Measurements from ENCODE around the gene JHY.
"Not testable (repeated sequence)": the region's sequence is repeated elsewhere in the genome, so short reads cannot be mapped to it uniquely, and the experiment has no call there.

Gene JHY

GRCh38 chr11:122882189-122882856, at the start of gene JHY:
Gene JHY (plus strand): TSS chr11:122882759. CDS start chr11:122885850, 3,091 bp downstream.
- DNase-seq: peak in 1 of 14 donors; percentile 21

GRCh38 chr11:122833846-122834464, 48.6 kb upstream of the JHY start:
- no peak for DNase-seq

GRCh38 chr11:122836916-122837315, 45.6 kb upstream of the JHY start:
- no peak for DNase-seq

DNA sequence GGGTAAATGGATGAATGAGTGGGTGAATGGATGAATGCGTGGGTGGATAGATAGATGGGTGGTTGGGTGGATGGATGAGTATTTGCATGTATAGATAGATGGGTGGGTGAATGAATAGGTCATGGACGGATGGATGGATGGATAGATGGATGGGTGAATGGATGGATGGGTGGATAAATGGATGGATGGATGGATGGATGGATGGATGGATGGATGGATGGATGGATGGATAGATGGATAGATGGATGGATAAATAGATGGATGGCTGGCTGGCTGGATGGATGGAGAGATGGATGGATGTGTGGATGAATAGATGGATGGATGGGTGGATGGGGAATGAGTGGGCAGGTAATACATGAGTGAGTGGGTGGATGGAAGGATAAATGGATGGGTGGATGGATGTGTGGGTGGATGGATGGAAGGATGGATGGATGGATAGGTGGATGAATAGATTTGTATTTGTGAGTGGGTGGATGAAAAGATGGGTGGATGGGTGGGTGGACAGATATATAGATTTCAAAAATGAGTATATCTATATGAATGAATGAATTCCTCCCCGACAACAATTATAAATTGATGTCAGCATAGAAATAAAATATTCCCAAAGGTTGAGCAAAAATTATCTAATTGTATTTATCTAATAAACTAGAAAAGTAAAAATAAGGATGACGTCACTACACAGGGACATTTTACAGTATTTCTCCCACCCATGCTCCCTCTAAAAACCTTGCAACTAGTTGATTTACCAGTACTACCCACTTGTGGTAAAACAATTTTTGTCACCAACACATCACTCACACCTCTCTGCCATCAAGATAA, 44.8 kb upstream of the JHY start:
- no peak for DNase-seq

DNA sequence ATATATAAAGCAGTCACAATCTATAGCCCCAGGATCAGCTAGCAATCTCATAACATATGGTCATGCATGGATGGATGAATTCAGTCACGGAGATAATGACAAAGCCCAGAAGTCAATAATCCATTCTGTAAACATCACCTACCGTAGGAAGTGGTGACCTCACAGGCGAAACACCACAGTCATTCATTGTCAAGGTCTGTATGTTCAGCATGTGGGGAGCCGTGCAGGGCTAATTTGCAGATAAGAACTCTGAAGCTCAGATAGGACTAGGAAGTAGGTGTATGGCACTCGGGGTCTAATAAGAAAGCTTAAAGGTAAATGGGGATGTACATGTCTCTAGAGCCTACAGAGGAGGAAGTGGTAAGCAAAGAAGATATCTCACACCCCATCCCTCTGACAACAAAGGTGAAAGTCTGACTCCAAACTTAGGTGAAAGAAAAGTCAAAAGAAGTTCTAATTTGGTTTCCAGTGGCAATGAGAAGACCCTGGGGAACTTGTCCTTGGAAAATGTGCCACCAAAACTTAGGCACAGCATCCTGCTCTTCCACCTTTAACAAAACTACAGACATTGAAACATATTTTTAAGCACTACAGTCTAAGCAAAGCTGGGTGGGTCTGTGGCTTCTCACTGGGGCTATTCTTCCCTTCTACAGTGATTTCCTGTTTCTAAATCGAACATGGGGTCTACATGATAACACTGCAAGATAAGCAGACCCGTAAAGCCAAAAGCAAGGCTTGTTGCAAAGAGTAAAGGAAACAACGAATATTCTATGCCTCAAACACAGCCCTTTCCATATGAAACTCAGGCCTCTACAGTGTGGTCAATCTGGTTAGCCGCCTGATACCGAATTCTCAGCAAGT, 39.0 kb upstream of the JHY start:
- DNase-seq: no peak

DNA sequence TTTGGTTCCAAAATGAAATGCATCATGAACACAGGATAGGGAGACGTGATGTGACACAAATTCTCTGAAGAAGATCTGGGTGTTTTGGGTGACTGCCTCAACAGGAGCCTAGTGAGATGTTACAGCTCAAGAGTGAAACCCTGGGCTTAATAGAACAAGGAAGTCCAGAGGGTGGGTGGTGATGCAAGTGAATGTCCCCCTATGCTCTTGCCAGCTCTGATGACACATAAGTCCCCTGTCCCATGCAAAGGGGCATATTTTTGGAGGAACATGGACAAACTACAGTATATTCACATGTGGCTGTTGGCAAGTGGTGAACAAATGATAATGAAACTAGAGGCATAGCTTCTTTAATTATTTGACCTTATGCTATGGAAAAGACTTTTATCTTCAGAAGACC, 35.1 kb upstream of the JHY start:
- DNase-seq: no peak

GRCh38 chr11:122848186-122848585, 34.4 kb upstream of the JHY start:
- DNase-seq: peak in 1 of 14 donors; percentile 21

DNA sequence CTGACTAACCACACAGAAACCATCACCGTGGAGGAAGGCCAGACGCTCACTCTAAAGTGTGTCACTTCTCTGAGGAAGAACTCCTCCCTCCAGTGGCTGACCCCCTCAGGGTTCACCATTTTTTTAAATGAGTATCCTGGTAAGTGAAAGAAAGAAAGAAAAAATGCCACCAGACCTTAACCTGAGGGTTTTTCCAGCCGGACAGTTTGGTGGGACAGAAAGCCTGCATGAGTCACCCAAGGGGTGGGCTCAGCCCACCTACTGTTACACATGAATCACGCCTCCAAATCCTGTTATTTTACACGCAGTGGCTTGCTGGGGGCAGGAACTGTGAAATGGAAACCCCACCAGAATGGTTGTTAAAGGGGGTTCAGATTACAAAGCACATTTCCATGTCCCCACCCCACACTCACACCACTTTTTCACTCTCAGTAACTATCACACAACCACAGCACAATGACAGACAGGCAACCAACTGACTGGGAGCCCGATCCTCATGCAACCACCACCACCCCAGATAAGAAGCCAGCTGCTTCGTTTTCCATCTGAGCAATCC, 32.4 kb upstream of the JHY start:
- DNase-seq: no peak

GRCh38 chr11:122851366-122851966, 31.1 kb upstream of the JHY start:
- DNase-seq: peak in 1 of 14 donors; percentile 74

- peak in 1 of 14 donors; percentile 91 for DNase-seq
These were observed 30.3 kb upstream of the JHY start for GRCh38 chr11:122852074-122852795.

DNA sequence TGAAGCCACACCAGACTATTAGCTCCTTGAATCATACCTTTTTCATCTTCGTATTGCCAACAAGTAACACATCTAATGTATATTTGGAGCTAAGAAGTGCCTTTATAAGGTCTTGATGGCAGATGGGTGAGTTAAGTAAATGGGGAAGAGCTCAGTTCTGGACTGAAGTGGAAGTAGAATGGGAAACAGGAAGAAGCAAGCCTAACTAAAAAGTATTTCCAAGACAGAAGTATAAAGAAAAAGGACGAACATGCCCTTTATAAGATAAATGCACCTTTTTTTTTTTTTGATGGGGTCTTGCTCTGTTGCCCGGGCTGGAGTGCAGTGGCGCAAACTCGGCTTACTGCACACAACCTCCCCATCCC, 29.8 kb upstream of the JHY start:
- no peak for DNase-seq

DNA sequence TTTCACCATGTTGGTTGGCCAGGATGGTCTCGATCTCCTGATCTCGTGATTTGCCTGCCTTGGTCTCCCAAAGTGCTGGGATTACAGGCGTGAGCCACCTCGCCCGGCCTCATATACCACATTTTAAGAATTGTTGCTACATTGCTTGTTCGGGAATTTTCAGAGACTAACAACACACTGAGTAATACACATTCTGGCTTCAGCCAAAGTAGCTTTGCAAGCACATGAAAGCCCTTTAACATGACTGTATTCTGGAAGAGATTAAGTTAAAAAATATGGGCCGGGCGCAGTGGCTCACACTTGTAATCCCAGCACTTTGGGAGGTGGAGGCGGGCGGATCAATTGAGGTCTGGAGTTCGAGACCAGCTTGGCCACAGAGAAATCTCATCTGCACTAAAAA, 29.3 kb upstream of the JHY start:
- no peak for DNase-seq

GRCh38 chr11:122853971-122854446, 28.6 kb upstream of the JHY start:
- DNase-seq: peak in 6 of 14 donors; percentile 1 to 88 (median 10)

DNA sequence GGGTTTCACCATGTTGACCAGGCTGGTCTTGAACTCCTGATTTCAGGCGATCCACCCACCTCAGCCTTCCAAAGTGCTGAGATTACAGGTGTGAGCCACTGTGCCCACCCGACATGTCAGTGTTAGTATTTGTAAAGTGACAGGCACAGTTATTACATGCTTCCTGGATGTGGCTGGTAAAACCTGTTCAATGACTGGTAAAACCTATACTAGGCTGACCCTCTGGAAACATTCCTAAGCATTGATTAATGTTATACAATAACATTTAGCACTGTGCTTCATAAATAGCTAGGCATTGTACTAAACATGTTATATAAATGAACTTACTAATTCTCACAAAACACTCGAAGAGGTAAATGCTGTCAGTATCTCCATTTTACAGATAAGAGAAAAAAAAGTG, 20.9 kb upstream of the JHY start:
- no peak for DNase-seq

GRCh38 chr11:122862091-122862490, 20.5 kb upstream of the JHY start:
- DNase-seq: peak in 2 of 14 donors; percentile 9 to 99

DNA sequence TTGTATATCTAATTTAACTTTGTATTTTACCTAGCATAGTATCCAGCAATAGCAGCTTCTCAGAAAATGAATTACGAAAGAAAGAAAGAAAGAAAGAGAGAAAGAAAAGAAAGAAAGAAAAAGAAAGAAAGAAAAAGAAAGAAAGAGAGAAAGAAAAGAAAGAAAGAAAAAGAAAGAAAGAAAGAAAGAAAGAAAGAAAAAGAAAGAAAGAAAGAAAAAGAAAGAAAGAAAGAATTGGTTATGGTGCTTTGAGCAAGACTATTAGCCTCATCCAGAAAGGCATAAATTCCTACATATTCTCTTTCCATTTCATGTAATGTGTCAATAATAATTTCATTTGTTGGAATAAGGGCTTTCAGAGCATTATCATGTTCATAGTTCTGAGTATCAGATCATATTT, 19.4 kb upstream of the JHY start:
- not testable (repeated sequence) for DNase-seq

DNA sequence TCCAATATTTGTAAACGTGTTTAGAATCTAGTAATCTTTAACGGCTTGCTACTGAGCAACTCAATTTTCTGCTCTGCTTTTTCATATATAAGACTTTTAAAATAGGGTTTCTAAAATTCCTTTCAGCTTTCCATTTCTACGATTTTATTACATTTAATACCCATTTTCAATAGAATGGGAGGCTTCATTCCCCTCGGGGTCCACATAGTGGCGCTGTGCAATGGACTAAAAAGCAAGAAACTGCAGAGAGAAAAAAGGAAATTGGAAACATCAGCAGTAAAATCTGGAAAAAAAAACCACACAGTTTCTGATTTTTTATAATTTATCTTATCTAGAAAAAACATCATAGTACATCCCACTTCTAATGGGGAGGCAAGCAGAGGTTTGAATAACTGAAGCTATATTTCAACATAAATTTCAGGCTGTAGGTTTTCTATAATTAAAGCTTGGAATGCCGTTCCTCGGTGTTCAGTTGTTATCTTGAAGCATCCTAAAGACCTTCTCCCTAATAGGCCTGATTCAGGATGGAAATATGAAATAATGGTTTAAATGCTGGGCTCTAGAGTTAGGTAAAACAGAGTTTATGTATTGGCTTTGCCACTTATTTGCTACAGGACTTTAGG, 18.7 kb upstream of the JHY start:
- DNase-seq: peak in 4 of 14 donors; percentile 1 to 60 (median 4)

- DNase-seq: no peak
These were observed 18.0 kb upstream of the JHY start for GRCh38 chr11:122864386-122865115.

DNA sequence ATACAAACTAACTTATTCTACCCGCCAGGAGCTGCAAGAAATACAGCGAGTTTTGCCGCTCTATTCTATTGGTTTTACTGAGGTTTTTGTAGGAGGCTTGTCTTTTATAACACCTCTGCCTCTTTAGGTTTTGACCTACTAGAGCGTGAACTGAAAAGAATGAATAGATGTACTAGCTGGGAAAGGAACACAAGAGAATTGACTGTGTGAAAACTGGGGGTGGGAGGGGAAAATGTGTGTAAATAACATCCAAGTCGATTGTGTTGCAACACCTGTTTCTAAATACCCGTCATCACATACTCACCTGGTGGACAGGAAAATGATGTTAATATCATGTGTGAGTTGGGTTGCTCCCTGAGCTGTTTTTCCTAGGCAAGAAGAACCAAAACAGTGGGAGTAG, 12.9 kb upstream of the JHY start:
- no peak for DNase-seq

GRCh38 chr11:122871302-122871701, 11.3 kb upstream of the JHY start:
- DNase-seq: no peak

Data from C1 segment of cervical spinal cord (tissue), 14 donors.